HUES48 (cell line): Measurements from ENCODE around the gene KCNK7.
A peak's percentile ranks its signal among the peaks of the same experiment; 100 is the strongest.

ENCODE experiments used
- H3K27ac ChIP-seq: one replicate; pipeline ENCODE4 v1.7.0; 2013; ENCODE audit warnings: low read depth, low read length, inconsistent platforms
- H3K27me3 ChIP-seq: 2 replicates; pipeline ENCODE4 v1.6.1; 2013; ENCODE audit warnings: mild to moderate bottlenecking, low read length; ENCODE audit not compliant: control insufficient read depth, insufficient read depth
- H3K36me3 ChIP-seq: 2 replicates; pipeline ENCODE4 v1.6.1; 2013; ENCODE audit warnings: low read length; ENCODE audit not compliant: control insufficient read depth, insufficient read depth
- H3K4me1 ChIP-seq: 2 replicates; pipeline ENCODE4 v1.6.1; 2013; ENCODE audit warnings: mild to moderate bottlenecking, low read length; ENCODE audit not compliant: control insufficient read depth, insufficient read depth
- H3K4me3 ChIP-seq: 2 replicates; pipeline ENCODE4 v1.5.1; 2013; ENCODE audit warnings: mild to moderate bottlenecking, low read depth, low read length
- H3K9ac ChIP-seq: 2 replicates; pipeline ENCODE4 v1.6.1; 2013; ENCODE audit warnings: mild to moderate bottlenecking, low read depth, low read length, moderate library complexity
- H3K9me3 ChIP-seq: 2 replicates; pipeline ENCODE4 v1.6.1; 2013; ENCODE audit warnings: low read length; ENCODE audit not compliant: control insufficient read depth, insufficient read depth

KCNK7 gene

GRCh38 chr11:65576232-65576866 lies 19.3 kb downstream of the KCNK7 start:
- Histone ChIP-seq H3K4me3 (peak overlapping the region; percentile 48; the same call in 1 of the 2 replicates), H3K36me3 (0 out of 2 replicates have a peak, but pooled peaks cover 2% of the 10 kb centered on the region), H3K27ac (no peak overlapping the region), H3K27me3 (peaks cover 43% of the 10 kb centered on the region), H3K4me1 (peaks cover 12% of the 10 kb centered on the region), H3K9me3 (no peaks in the 10 kb centered on the region), H3K9ac (no peak overlapping the region)

GRCh38 chr11:65575568-65576231 lies 19.9 kb downstream of the KCNK7 start, which contains the start of gene EHBP1L1:
TSS of gene EHBP1L1 (plus strand) at chr11:65576053. CDS start at chr11:65576303, 250 bp downstream.
- H3K4me3 ChIP-seq = peak within 1 kb of the TSS; percentile 56
- no peaks in the 10 kb centered on the region for H3K9me3 ChIP-seq
- H3K9ac ChIP-seq = no peak within 1 kb of the TSS
- H3K27ac ChIP-seq = no peak within 1 kb of the TSS
- peaks cover 16% of the 10 kb centered on the region for H3K4me1 ChIP-seq
- H3K36me3 ChIP-seq = 0 out of 2 replicates have a peak, but pooled peaks cover 2% of the 10 kb centered on the region
- peaks cover 43% of the 10 kb centered on the region for H3K27me3 ChIP-seq

GRCh38 chr11:65574811-65575567 lies 20.6 kb downstream of the KCNK7 start:
- no peak overlapping the region for H3K9ac ChIP-seq
- peaks cover 16% of the 10 kb centered on the region for H3K4me1 ChIP-seq

GRCh38 chr11:65574109-65574810 lies 21.3 kb downstream of the KCNK7 start:
- Histone ChIP-seq H3K4me1 (peaks cover 18% of the 10 kb centered on the region), H3K27ac (peak overlapping the region; percentile 25), H3K36me3 (0 out of 2 replicates have a peak, but pooled peaks cover 2% of the 10 kb centered on the region), H3K27me3 (peaks cover 39% of the 10 kb centered on the region), H3K9me3 (no peaks in the 10 kb centered on the region), H3K4me3 (peak overlapping the region; percentile 56), H3K9ac (no peak overlapping the region)

More at GRCh38 chr11:65574811-65575567, 20.6 kb downstream of the KCNK7 start:
- 0 out of 2 replicates have a peak, but pooled peaks cover 2% of the 10 kb centered on the region for H3K36me3 ChIP-seq
- H3K9me3 ChIP-seq = no peaks in the 10 kb centered on the region
- peak overlapping the region; percentile 56 for H3K4me3 ChIP-seq
- H3K27me3 ChIP-seq = peaks cover 43% of the 10 kb centered on the region
- no peak overlapping the region for H3K27ac ChIP-seq

- H3K9me3 ChIP-seq = no peaks in the 10 kb centered on the region
- peaks cover 24% of the 10 kb centered on the region for H3K4me1 ChIP-seq
- H3K36me3 ChIP-seq = 0 out of 2 replicates have a peak, but pooled peaks cover 2% of the 10 kb centered on the region
- no peak overlapping the region for H3K4me3 ChIP-seq
- peaks cover 37% of the 10 kb centered on the region for H3K27me3 ChIP-seq
- no peak overlapping the region for H3K9ac ChIP-seq
- H3K27ac ChIP-seq = peak overlapping the region; percentile 11
Measured at GRCh38 chr11:65573391-65574079, 22.1 kb downstream of the KCNK7 start.

- Histone ChIP-seq H3K27me3 (peaks cover 28% of the 10 kb centered on the region), H3K4me1 (peaks cover 24% of the 10 kb centered on the region), H3K27ac (no peak within 1 kb of the TSS), H3K9me3 (no peaks in the 10 kb centered on the region), H3K4me3 (peak within 1 kb of the TSS; percentile 84), H3K36me3 (0 out of 2 replicates have a peak, but pooled peaks cover 2% of the 10 kb centered on the region), H3K9ac (no peak within 1 kb of the TSS)
Measured at GRCh38 chr11:65572356-65573051, 23.1 kb downstream of the KCNK7 start, which contains the start of gene FAM89B. TSS of gene FAM89B (plus strand) at chr11:65572538. CDS start at chr11:65572670, 132 bp downstream.

- H3K36me3 ChIP-seq = 0 out of 2 replicates have a peak, but pooled peaks cover 2% of the 10 kb centered on the region
- H3K4me1 ChIP-seq = peaks cover 24% of the 10 kb centered on the region
- peak overlapping the region; percentile 60 for H3K4me3 ChIP-seq
- no peak overlapping the region for H3K27ac ChIP-seq
- H3K9me3 ChIP-seq = no peaks in the 10 kb centered on the region
- H3K9ac ChIP-seq = no peak overlapping the region
- peaks cover 22% of the 10 kb centered on the region for H3K27me3 ChIP-seq
Measured at GRCh38 chr11:65571940-65572339, 23.7 kb downstream of the KCNK7 start.

- H3K9ac ChIP-seq = no peak overlapping the region
- peak overlapping the region; percentile 84 for H3K4me3 ChIP-seq
- H3K27ac ChIP-seq = no peak overlapping the region
- H3K9me3 ChIP-seq = no peaks in the 10 kb centered on the region
- peaks cover 17% of the 10 kb centered on the region for H3K27me3 ChIP-seq
- H3K36me3 ChIP-seq = 0 out of 2 replicates have a peak, but pooled peaks cover 2% of the 10 kb centered on the region
- peaks cover 24% of the 10 kb centered on the region for H3K4me1 ChIP-seq
Measured at GRCh38 chr11:65571420-65571819, 24.2 kb downstream of the KCNK7 start.

- peak within 1 kb of the TSS; percentile 32; the same call in 1 of the 2 replicates for H3K9ac ChIP-seq
Measured at GRCh38 chr11:65569973-65570918, 25.4 kb downstream of the KCNK7 start, which contains the start of gene ZNRD2. TSS of gene ZNRD2 (plus strand) at chr11:65570477. CDS start at chr11:65570492, 15 bp downstream.

More at GRCh38 chr11:65569973-65570918, 25.4 kb downstream of the KCNK7 start, which contains the start of gene ZNRD2:
- Histone ChIP-seq H3K27ac (peak within 1 kb of the TSS; percentile 85), H3K36me3 (0 out of 2 replicates have a peak, but pooled peaks cover 2% of the 10 kb centered on the region), H3K9me3 (no peaks in the 10 kb centered on the region), H3K27me3 (peaks cover 7% of the 10 kb centered on the region), H3K4me1 (peaks cover 21% of the 10 kb centered on the region), H3K4me3 (peak within 1 kb of the TSS; percentile 84)
